ENCODE measurements around the gene RIC3.

DNA sequence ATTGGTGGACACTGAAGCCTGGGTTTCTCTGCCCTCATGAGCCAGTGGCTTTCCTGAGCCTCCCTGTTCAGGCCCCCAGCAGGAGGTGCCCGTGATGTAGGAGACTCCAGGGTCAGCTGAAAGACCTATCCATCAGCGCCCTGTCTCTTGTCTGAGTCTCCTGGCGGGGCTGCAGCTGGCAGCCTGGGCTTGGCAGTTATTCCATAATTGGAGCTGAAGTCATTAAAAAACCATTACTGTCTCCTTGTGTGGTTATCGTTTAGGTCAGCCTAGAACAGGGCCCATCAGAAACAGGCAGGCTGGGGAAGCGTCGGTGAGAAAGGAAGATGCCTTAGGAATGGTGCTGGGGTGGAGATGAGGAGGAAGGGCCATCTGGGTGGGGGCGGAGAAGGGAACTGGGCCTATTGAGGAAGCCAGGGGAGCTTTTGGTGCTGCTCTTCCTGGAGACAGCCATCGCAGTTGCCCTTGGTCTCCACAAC, 82.8 kb downstream of the RIC3 start:
- TF ChIP-seq, protein P1, sequence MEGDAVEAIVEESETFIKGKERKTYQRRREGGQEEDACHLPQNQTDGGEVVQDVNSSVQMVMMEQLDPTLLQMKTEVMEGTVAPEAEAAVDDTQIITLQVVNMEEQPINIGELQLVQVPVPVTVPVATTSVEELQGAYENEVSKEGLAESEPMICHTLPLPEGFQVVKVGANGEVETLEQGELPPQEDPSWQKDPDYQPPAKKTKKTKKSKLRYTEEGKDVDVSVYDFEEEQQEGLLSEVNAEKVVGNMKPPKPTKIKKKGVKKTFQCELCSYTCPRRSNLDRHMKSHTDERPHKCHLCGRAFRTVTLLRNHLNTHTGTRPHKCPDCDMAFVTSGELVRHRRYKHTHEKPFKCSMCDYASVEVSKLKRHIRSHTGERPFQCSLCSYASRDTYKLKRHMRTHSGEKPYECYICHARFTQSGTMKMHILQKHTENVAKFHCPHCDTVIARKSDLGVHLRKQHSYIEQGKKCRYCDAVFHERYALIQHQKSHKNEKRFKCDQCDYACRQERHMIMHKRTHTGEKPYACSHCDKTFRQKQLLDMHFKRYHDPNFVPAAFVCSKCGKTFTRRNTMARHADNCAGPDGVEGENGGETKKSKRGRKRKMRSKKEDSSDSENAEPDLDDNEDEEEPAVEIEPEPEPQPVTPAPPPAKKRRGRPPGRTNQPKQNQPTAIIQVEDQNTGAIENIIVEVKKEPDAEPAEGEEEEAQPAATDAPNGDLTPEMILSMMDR (conservative IDR thresholded peaks at IDR 0.05 in 1 of 2, IDR thresholded peaks at IDR 0.05 in 1 of 2; ENCODE audit: low read depth in 1 of 2, low read length in 2 of 2), result no peak
- no peak for TF ChIP-seq EZH2 (IDR thresholded peaks at IDR 0.05; ENCODE audit: low read length, missing control alignments)
